Osteocyte (in vitro differentiated cells): ENCODE data around the gene CNGA2. TPM values are rescaled to one million over a fixed set of nuclear protein-coding genes. Genes with fewer than 3 reads are reported as not detected.

Source experiments
- DNase-seq: peaks from one replicate; pipeline ENCODE4 v3.0.0; 2021; ENCODE audit warnings: mixed read lengths; ENCODE audit not compliant: unreplicated experiment; ENCODE audit errors: extremely low spot score
- H3K27ac Mint-ChIP-seq: one replicate; pipeline ENCODE4 v1.8.0; 2021; ENCODE audit warnings: mild to moderate bottlenecking, mixed read lengths; ENCODE audit not compliant: unreplicated experiment
- H3K27me3 Mint-ChIP-seq: one replicate; pipeline ENCODE4 v1.8.0; 2021; ENCODE audit warnings: mixed read lengths; ENCODE audit not compliant: unreplicated experiment
- H3K36me3 Mint-ChIP-seq: one replicate; pipeline ENCODE4 v1.8.0; 2021; ENCODE audit warnings: mixed read lengths; ENCODE audit not compliant: unreplicated experiment
- H3K4me1 Mint-ChIP-seq: one replicate; pipeline ENCODE4 v1.8.0; 2021; ENCODE audit warnings: mixed read lengths; ENCODE audit not compliant: unreplicated experiment
- H3K4me3 Mint-ChIP-seq: one replicate; pipeline ENCODE4 v1.8.0; 2021; ENCODE audit warnings: mild to moderate bottlenecking, moderate library complexity, mixed read lengths; ENCODE audit not compliant: unreplicated experiment
- H3K9me3 Mint-ChIP-seq: one replicate; pipeline ENCODE4 v1.8.0; 2021; ENCODE audit warnings: mixed read lengths; ENCODE audit not compliant: unreplicated experiment
- total RNA-seq: library from RNA; stranded (reverse); gene quantifications from 2 replicates; pipeline ENCODE4 v1.2.1, GENCODE V29; 2021
- TF ChIP-seq, protein P1 (sequence below): fragments of 200-600 bp; sonication (generic); IDR thresholded peaks from 2 replicates; pipeline ENCODE4 v1.5.0; 2021; ENCODE audit warnings: antibody characterized with exemption, mild to moderate bottlenecking, moderate library complexity

Gene CNGA2
- total RNA-seq, 1 donor from 2014 or later: not detected

- H3K27me3 Mint-ChIP-seq: no peaks in the 10 kb centered on the region
- no peak overlapping the region for H3K4me3 Mint-ChIP-seq
- H3K4me1 Mint-ChIP-seq: no peaks in the 10 kb centered on the region
- no peak for DNase-seq
- peaks cover 25% of the 10 kb centered on the region for H3K9me3 Mint-ChIP-seq
- H3K27ac Mint-ChIP-seq: no peak overlapping the region
- TF ChIP-seq, protein P1, sequence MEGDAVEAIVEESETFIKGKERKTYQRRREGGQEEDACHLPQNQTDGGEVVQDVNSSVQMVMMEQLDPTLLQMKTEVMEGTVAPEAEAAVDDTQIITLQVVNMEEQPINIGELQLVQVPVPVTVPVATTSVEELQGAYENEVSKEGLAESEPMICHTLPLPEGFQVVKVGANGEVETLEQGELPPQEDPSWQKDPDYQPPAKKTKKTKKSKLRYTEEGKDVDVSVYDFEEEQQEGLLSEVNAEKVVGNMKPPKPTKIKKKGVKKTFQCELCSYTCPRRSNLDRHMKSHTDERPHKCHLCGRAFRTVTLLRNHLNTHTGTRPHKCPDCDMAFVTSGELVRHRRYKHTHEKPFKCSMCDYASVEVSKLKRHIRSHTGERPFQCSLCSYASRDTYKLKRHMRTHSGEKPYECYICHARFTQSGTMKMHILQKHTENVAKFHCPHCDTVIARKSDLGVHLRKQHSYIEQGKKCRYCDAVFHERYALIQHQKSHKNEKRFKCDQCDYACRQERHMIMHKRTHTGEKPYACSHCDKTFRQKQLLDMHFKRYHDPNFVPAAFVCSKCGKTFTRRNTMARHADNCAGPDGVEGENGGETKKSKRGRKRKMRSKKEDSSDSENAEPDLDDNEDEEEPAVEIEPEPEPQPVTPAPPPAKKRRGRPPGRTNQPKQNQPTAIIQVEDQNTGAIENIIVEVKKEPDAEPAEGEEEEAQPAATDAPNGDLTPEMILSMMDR: no peak
- no peaks in the 10 kb centered on the region for H3K36me3 Mint-ChIP-seq
Measured at GRCh38 chrX:151702741-151703340, 31.7 kb upstream of the CNGA2 start.

GRCh38 chrX:151703487-151703886, 31.1 kb upstream of the CNGA2 start:
- Mint-ChIP-seq H3K9me3 (peaks cover 25% of the 10 kb centered on the region), H3K36me3 (no peaks in the 10 kb centered on the region), H3K4me1 (no peaks in the 10 kb centered on the region), H3K27me3 (no peaks in the 10 kb centered on the region), H3K27ac (no peak overlapping the region), H3K4me3 (no peak overlapping the region)
- DNase-seq: no peak
- TF ChIP-seq, protein P1: no peak

GRCh38 chrX:151704041-151704663, 30.4 kb upstream of the CNGA2 start:
- Mint-ChIP-seq H3K36me3 (no peaks in the 10 kb centered on the region), H3K9me3 (peaks cover 24% of the 10 kb centered on the region), H3K27ac (no peak overlapping the region), H3K4me1 (no peaks in the 10 kb centered on the region), H3K27me3 (no peaks in the 10 kb centered on the region), H3K4me3 (no peak overlapping the region)
- TF ChIP-seq, protein P1: no peak
- DNase-seq: no peak

DNA sequence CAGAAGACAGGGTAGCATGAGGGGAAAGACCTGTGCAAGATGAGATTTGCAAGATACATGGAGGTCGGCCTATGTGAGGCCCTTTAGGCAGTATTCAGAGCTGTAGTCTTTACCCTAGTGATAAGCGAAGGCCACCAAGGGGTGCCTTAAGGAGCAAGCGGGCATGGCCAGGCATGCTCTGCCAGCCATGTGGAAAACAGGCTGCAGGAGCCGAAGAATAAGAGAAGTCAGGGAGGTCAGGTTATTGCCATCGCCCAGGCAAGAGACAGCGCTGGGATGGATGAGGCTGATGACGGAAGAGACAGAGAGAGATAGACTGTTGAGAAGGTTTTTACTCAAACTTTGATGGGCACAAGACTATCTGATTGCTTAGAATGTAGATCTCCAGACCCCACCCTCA, 25.7 kb upstream of the CNGA2 start:
- peaks cover 17% of the 10 kb centered on the region for H3K9me3 Mint-ChIP-seq
- H3K27me3 Mint-ChIP-seq: no peaks in the 10 kb centered on the region
- no peaks in the 10 kb centered on the region for H3K36me3 Mint-ChIP-seq
- TF ChIP-seq, protein P1: no peak
- no peak for DNase-seq
- H3K4me3 Mint-ChIP-seq: no peak overlapping the region
- H3K27ac Mint-ChIP-seq: no peak overlapping the region
- H3K4me1 Mint-ChIP-seq: no peaks in the 10 kb centered on the region

DNA sequence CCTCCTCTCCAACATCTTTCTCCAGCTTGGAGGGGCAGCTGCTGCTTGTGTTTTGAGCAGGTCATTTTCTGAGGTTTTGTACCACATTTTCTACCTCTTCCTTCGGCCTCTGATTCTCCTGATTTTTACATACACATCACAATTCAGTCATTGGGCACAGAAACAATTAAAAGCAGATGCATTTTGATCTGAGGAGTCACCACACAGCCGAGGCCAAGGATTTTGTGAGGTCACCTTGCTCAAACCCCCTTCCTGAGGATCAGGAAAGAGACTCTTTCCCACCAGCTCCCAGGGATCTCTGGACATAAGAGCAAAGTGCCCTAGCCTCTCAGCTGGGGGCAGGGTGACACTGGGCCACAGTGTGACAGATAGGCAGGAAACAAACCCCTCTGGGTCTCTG, 24.1 kb upstream of the CNGA2 start:
- H3K27ac Mint-ChIP-seq: no peak overlapping the region
- H3K36me3 Mint-ChIP-seq: no peaks in the 10 kb centered on the region
- no peak for DNase-seq
- H3K27me3 Mint-ChIP-seq: no peaks in the 10 kb centered on the region
- TF ChIP-seq, protein P1: no peak
- no peak overlapping the region for H3K4me3 Mint-ChIP-seq
- H3K4me1 Mint-ChIP-seq: no peaks in the 10 kb centered on the region
- peaks cover 7% of the 10 kb centered on the region for H3K9me3 Mint-ChIP-seq
